ENCODE results near the gene OR7C1. TPM values are rescaled to one million over a fixed set of nuclear protein-coding genes. Genes with fewer than 3 reads are reported as not detected.

OR7C1 gene
- total RNA-seq, 2 donors from 2014 or later, result not detected

- Histone ChIP-seq H3K4me3 (no peak overlapping the region), H3K27me3 (replicated peaks; ENCODE audit: insufficient read depth) (no peaks in the 10 kb centered on the region), H3K27ac (no peak overlapping the region), H3K4me1 (ENCODE audit: control insufficient read depth in 1 of 2, low read depth in 2 of 2) (no peaks in the 10 kb centered on the region), H3K36me3 (no peaks in the 10 kb centered on the region), H3K9me3 (no peaks in the 10 kb centered on the region)
- TF ChIP-seq CTCF (IDR thresholded peaks at IDR 0.05), result no peak
- ATAC-seq (ENCODE audit: insufficient number of reproducible peaks, low FRiP score, low read depth) (no peak), DNase-seq (ENCODE audit: low spot score) (no peak)
These were observed 86.4 kb downstream of the OR7C1 start for GRCh38 chr19:14748601-14749000.

Other genes starting within 250 kb of the OR7C1 start
- not detected for gene ADGRE3, start 160.3 kb downstream of the OR7C1 start, total RNA-seq
- 10 to 100 TPM; 57.1 to 59.0 TPM for gene ZNF333, start 145.1 kb downstream of the OR7C1 start, total RNA-seq
- 1 to 10 TPM; 8.3 to 9.9 TPM for gene ADGRE2, start 56.6 kb downstream of the OR7C1 start, total RNA-seq
- gene OR7A5, start within 50 bp of the OR7C1 start, total RNA-seq, result not detected
- not detected for gene OR7A10, start 13.7 kb upstream of the OR7C1 start, total RNA-seq
- not detected for gene OR7A17, start 50.9 kb upstream of the OR7C1 start, total RNA-seq
- not detected for gene OR7C2, start 106.3 kb upstream of the OR7C1 start, total RNA-seq
- not detected for gene SLC1A6, start 144.7 kb upstream of the OR7C1 start, total RNA-seq
- under 1 TPM in 1 of 2 donors, not detected in 1; 0.54 TPM for gene CASP14, start 214.3 kb upstream of the OR7C1 start, total RNA-seq
- not detected for gene OR1I1, start 247.0 kb upstream of the OR7C1 start, total RNA-seq